Caco-2 (cell line): ENCODE results near the gene BRF1. TPM values are rescaled to one million over a fixed set of nuclear protein-coding genes. Genes with fewer than 3 reads are reported as not detected.
"Not testable (repeated sequence)": the region's sequence is repeated elsewhere in the genome, so short reads cannot be mapped to it uniquely, and the experiment has no call there.

Source experiments
- BruUV-seq: library from RNA; stranded (reverse); fragments of 400-500 nt; replicated peaks from 2 replicates; lab custom pipeline; 2021; lab: Mats Ljungman, UMichigan
- CTCF ChIA-PET: fragments of 300-600 bp; sonication (Branson Sonifier 250); formaldehyde crosslinking; loops from one replicate; lab custom pipeline; 2022; ENCODE audit warnings: antibody characterized with exemption; lab: Charles Lee
- POLR2A ChIA-PET: fragments of 300-600 bp; sonication (Branson Sonifier 250); formaldehyde crosslinking; loops from one replicate; lab custom pipeline; 2022; ENCODE audit warnings: antibody characterized with exemption; lab: Charles Lee
- DNase-seq, 2 experiments: peaks; one replicate each; pipeline versions ENCODE4 v3.0.0 to v3.0.0-alpha.2; 2020 to 2022
- H3K27me3 ChIP-seq: replicated peaks from 2 replicates; pipeline ENCODE4 v1.6.0; 2011; ENCODE audit warnings: low read length; ENCODE audit not compliant: control insufficient read depth, insufficient read depth
- H3K36me3 ChIP-seq: 2 replicates; pipeline ENCODE4 v1.5.1; 2011; ENCODE audit warnings: low read length; ENCODE audit not compliant: control insufficient read depth, insufficient read depth
- H3K4me1 ChIP-seq: fragments of 250-450 bp; sonication (Bioruptor Pico); 2 replicates; pipeline ENCODE4 v1.5.1; 2020; ENCODE audit warnings: mild to moderate bottlenecking
- H3K4me3 ChIP-seq: 2 replicates; pipeline ENCODE4 v1.5.1; 2011; ENCODE audit warnings: low read depth, mild to moderate bottlenecking, control low read depth, low read length
- H3K9me3 ChIP-seq: fragments of 250-450 bp; sonication (Bioruptor Pico); 2 replicates; pipeline ENCODE4 v1.5.1; 2020; ENCODE audit warnings: mild to moderate bottlenecking, moderate library complexity
- H3K27ac Mint-ChIP-seq: one replicate; pipeline ENCODE4 v1.8.0; 2022; ENCODE audit warnings: mixed read lengths; ENCODE audit not compliant: unreplicated experiment
- H3K27me3 Mint-ChIP-seq: one replicate; pipeline ENCODE4 v1.8.0; 2022; ENCODE audit warnings: mixed read lengths; ENCODE audit not compliant: insufficient read depth, unreplicated experiment
- H3K36me3 Mint-ChIP-seq: one replicate; pipeline ENCODE4 v1.8.0; 2022; ENCODE audit warnings: mild to moderate bottlenecking, mixed read lengths; ENCODE audit not compliant: insufficient read depth, unreplicated experiment
- H3K4me1 Mint-ChIP-seq: one replicate; pipeline ENCODE4 v1.8.0; 2022; ENCODE audit warnings: low read depth, mixed read lengths; ENCODE audit not compliant: unreplicated experiment
- H3K4me3 Mint-ChIP-seq: one replicate; pipeline ENCODE4 v1.8.0; 2022; ENCODE audit warnings: mild to moderate bottlenecking, moderate library complexity, mixed read lengths; ENCODE audit not compliant: unreplicated experiment
- H3K9me3 Mint-ChIP-seq: one replicate; pipeline ENCODE4 v1.8.0; 2022; ENCODE audit warnings: mixed read lengths; ENCODE audit not compliant: unreplicated experiment
- intact Hi-C: fragments of 100-400 bp; cut with micrococcal nuclease; formaldehyde crosslinking; loops from one replicate; pipeline ENCODE4 v1.10.0; 2022; ENCODE audit not compliant: unreplicated experiment
- total RNA-seq: library from RNA; stranded (reverse); gene quantifications from 2 replicates; pipeline ENCODE4 v1.2.3, GENCODE V29; 2022
- TF ChIP-seq, protein P1 (sequence below), 2 experiments: fragments of 200-600 bp in 1 of 2; IDR thresholded peaks; 1 replicate in 1 of 2; 2 replicates in 1 of 2; pipeline versions ENCODE4 v1.5.1 to v1.8.0; 2011 to 2022; ENCODE audit warnings: antibody characterized with exemption in 1 of 2, control low read depth in 1 of 2, inconsistent platforms in 1 of 2, low read depth in 1 of 2, low read length in 1 of 2, mild to moderate bottlenecking in 1 of 2, moderate library complexity in 1 of 2; ENCODE audit not compliant: insufficient read depth in 1 of 2, severe bottlenecking in 1 of 2, unreplicated experiment in 1 of 2

The BRF1 gene
- total RNA-seq, 1 experiment from 2014 or later: 43.6 TPM

DNA sequence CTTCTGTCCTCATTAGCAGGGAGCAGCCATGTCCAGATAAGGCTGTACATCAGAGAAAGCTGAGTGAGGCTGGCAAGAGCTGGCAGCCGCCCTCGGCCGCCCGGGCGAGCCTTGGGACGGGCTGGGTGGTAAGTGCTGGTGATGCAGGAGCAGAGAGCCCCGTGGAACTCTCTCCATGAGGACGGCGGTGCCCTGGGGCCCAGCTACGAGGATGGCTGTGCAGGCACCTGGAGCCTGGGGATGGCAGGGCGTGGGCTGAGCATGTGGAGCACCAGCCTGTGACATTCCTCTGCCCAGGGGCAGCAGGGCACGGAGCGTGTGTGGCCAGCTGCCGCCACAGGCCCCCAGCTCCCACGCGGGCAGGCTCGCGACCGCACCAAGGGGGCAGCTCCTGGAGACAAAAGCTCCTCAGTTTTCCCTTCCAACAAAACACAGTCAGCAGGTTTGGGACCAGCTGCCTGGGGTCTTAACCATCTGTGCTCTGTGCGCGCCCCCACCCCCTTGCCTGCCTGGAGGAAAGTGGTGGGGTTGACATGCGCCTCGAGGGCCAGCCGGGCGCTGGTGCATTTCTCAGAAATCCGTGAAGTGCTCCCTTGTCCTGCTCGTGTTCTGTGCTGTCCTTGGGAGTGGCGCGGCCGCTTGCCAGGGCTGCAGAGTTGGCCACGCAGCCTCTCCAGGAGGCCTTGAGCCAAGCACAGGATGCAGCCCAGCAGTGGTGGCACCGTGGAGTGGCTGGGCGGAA, 35.1 kb upstream of the BRF1 start:
- Mint-ChIP-seq H3K9me3 (no peaks in the 10 kb centered on the region), H3K27me3 (no peaks in the 10 kb centered on the region), H3K4me3 (no peak overlapping the region), H3K36me3 (no peaks in the 10 kb centered on the region), H3K4me1 (no peaks in the 10 kb centered on the region), H3K27ac (no peak overlapping the region)
- intact Hi-C loops: no loop called here
- no peaks in the 10 kb centered on the region for H3K27me3 ChIP-seq
- H3K36me3 ChIP-seq: no peaks in the 10 kb centered on the region
- no peak overlapping the region for H3K4me3 ChIP-seq
- TF ChIP-seq, protein P1, sequence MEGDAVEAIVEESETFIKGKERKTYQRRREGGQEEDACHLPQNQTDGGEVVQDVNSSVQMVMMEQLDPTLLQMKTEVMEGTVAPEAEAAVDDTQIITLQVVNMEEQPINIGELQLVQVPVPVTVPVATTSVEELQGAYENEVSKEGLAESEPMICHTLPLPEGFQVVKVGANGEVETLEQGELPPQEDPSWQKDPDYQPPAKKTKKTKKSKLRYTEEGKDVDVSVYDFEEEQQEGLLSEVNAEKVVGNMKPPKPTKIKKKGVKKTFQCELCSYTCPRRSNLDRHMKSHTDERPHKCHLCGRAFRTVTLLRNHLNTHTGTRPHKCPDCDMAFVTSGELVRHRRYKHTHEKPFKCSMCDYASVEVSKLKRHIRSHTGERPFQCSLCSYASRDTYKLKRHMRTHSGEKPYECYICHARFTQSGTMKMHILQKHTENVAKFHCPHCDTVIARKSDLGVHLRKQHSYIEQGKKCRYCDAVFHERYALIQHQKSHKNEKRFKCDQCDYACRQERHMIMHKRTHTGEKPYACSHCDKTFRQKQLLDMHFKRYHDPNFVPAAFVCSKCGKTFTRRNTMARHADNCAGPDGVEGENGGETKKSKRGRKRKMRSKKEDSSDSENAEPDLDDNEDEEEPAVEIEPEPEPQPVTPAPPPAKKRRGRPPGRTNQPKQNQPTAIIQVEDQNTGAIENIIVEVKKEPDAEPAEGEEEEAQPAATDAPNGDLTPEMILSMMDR (IDR thresholded peaks at IDR 0.05; ENCODE audit: insufficient read depth in 1 of 2, low read depth in 1 of 2, low read length in 1 of 2, severe bottlenecking in 1 of 2, unreplicated experiment in 1 of 2): no peak
- BruUV-seq: no TSS peak
- no peaks in the 10 kb centered on the region for H3K9me3 ChIP-seq
- ChIA-PET CTCF (no interaction called here), POLR2A (no interaction called here)
- DNase-seq: no peak
- H3K4me1 ChIP-seq: no peaks in the 10 kb centered on the region

DNA sequence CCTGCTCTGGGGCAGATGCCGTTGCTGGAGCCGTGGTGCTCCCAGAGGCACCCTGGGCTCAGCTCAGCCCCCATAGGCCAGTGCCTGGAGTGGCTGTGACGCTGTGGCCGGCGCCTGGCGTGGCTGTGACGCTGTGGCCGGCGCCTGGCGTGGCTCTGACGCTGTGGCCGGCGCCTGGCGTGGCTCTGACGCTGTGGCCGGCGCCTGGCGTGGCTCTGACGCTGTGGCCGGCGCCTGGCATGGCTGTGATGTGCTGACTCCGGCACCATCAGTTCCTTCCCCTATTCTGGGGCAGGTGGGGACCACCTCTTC, 34.4 kb upstream of the BRF1 start:
- H3K27me3 ChIP-seq, H3K4me3 Mint-ChIP-seq, intact Hi-C loops, H3K9me3 ChIP-seq, H3K4me1 ChIP-seq, BruUV-seq, H3K4me3 ChIP-seq, H3K9me3 Mint-ChIP-seq, H3K36me3 ChIP-seq, H3K36me3 Mint-ChIP-seq, H3K27ac Mint-ChIP-seq, H3K27me3 Mint-ChIP-seq, DNase-seq, H3K4me1 Mint-ChIP-seq: not testable (repeated sequence)
- ChIA-PET POLR2A (interaction anchor here (0.9 kb wide), 1 partner anchor 21 kb away, joined by 3 read pairs; the partner anchor contains the start of gene PACS2), CTCF (interaction anchor here (1.1 to 1.3 kb wide), 4 partner anchors 17 to 64 kb away, joined by 4 to 10 read pairs (median 6); partner anchors contain the start of gene PACS2)

GRCh38 chr14:105334383-105335230, 33.8 kb upstream of the BRF1 start:
- no peaks in the 10 kb centered on the region for H3K4me1 Mint-ChIP-seq
- H3K9me3 ChIP-seq: no peaks in the 10 kb centered on the region
- no peak overlapping the region for H3K27ac Mint-ChIP-seq
- no peaks in the 10 kb centered on the region for H3K36me3 Mint-ChIP-seq
- ChIA-PET POLR2A (interaction anchor here (0.9 kb wide), 1 partner anchor 20 kb away, joined by 3 read pairs; the partner anchor contains the start of gene PACS2), CTCF (interaction anchor here (0.5 to 1.3 kb wide), 11 partner anchors 12 to 244 kb away, joined by 3 to 19 read pairs (median 4); partner anchors contain the start of genes BRF1 and PACS2)
- no peaks in the 10 kb centered on the region for H3K4me1 ChIP-seq
- no TSS peak for BruUV-seq
- H3K27me3 ChIP-seq: no peaks in the 10 kb centered on the region
- no peaks in the 10 kb centered on the region for H3K9me3 Mint-ChIP-seq
- no peaks in the 10 kb centered on the region for H3K36me3 ChIP-seq
- H3K4me3 ChIP-seq: no peak overlapping the region
- peak in 1 of 2 experiments; percentile 32 for DNase-seq
- TF ChIP-seq, protein P1 (IDR thresholded peaks at IDR 0.05; ENCODE audit: insufficient read depth in 1 of 2, low read depth in 1 of 2, low read length in 1 of 2, severe bottlenecking in 1 of 2, unreplicated experiment in 1 of 2): peak in 1 of 2 experiments; percentile 46
- intact Hi-C loops: loop anchor here (1.0 kb wide), 2 partner anchors 18 to 131 kb away; no protein-coding TSS in a partner anchor
- H3K4me3 Mint-ChIP-seq: no peak overlapping the region
- no peaks in the 10 kb centered on the region for H3K27me3 Mint-ChIP-seq
